Kidney epithelial cell (primary cell): Measurements from ENCODE around the gene COQ6. TPM values are rescaled to one million over a fixed set of nuclear protein-coding genes. Genes with fewer than 3 reads are reported as not detected.
"Not testable (repeated sequence)": the region's sequence is repeated elsewhere in the genome, so short reads cannot be mapped to it uniquely, and the experiment has no call there.

Experiments used
- DNase-seq: peaks from one replicate; pipeline ENCODE4 v3.0.0-alpha.2; 2010; ENCODE audit warnings: low read depth
- H3K27me3 ChIP-seq: 2 replicates; pipeline ENCODE4 v1.6.0; 2011; ENCODE audit warnings: low read length; ENCODE audit not compliant: control insufficient read depth, insufficient read depth
- H3K36me3 ChIP-seq: 2 replicates; pipeline ENCODE4 v1.5.1; 2011; ENCODE audit warnings: low read length; ENCODE audit not compliant: control insufficient read depth, insufficient read depth
- H3K4me3 ChIP-seq: 2 replicates; pipeline ENCODE4 v1.5.1; 2011; ENCODE audit warnings: low read depth, mild to moderate bottlenecking, control low read depth, low read length
- total RNA-seq: library from RNA; depleted of rRNA; stranded (reverse); fragments of >200 nt; gene quantifications from 2 replicates; pipeline ENCODE4 v1.2.3, GENCODE V29; 2015
- TF ChIP-seq, protein P1 (sequence below): IDR thresholded peaks from 2 replicates; pipeline ENCODE4 v1.5.1; 2011; ENCODE audit warnings: mild to moderate bottlenecking, moderate library complexity, low read length, control low read depth, inconsistent platforms; ENCODE audit not compliant: insufficient read depth, poor library complexity, severe bottlenecking

The COQ6 gene
- total RNA-seq, 1 donor from 2014 or later, result 24.4 TPM

DNA sequence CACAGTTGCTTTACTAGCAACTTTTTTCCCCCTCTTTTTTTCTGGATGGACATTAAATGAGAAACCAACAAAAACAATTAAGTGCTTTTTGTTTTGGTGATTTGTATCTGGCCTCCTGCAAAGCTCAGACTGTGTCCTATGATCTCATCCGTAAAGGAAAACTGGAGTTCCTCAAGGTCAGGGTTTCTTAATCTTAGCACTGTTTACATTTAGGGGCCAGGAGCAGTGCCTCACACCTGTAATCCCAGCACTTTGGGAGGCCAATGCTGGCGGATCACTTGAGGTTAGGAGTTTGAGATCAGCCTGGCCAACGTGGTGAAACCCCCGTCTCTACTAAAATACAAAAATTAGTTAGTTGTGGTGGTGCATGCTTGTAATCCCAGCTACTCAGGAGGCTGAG is 41.0 kb downstream of the COQ6 start:
- DNase-seq, result no peak
- no peaks in the 10 kb centered on the region for H3K36me3 ChIP-seq
- no peak overlapping the region for H3K4me3 ChIP-seq
- H3K27me3 ChIP-seq, result no peaks in the 10 kb centered on the region
- TF ChIP-seq, protein P1, sequence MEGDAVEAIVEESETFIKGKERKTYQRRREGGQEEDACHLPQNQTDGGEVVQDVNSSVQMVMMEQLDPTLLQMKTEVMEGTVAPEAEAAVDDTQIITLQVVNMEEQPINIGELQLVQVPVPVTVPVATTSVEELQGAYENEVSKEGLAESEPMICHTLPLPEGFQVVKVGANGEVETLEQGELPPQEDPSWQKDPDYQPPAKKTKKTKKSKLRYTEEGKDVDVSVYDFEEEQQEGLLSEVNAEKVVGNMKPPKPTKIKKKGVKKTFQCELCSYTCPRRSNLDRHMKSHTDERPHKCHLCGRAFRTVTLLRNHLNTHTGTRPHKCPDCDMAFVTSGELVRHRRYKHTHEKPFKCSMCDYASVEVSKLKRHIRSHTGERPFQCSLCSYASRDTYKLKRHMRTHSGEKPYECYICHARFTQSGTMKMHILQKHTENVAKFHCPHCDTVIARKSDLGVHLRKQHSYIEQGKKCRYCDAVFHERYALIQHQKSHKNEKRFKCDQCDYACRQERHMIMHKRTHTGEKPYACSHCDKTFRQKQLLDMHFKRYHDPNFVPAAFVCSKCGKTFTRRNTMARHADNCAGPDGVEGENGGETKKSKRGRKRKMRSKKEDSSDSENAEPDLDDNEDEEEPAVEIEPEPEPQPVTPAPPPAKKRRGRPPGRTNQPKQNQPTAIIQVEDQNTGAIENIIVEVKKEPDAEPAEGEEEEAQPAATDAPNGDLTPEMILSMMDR, result no peak

DNA sequence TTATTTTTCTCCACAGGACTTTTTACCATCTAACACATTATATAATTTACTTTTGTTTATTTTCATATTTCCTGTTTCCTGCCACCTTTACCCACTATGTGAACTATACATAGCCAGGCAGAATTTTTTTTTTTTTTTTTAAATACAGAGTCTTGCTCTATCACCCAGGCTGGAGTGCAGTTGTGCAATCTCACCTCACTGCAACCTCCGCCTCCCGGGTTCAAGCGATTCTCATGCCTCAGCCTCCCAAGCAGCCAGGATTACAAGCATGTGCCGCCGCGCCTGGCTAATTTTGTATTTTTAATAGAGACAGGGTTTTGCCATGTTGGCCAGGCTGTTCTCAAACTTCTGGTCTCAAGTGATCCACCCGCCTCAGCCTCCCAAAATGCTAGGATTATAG is 44.8 kb downstream of the COQ6 start:
- not testable (repeated sequence) for H3K27me3 ChIP-seq, H3K36me3 ChIP-seq, H3K4me3 ChIP-seq, DNase-seq

DNA sequence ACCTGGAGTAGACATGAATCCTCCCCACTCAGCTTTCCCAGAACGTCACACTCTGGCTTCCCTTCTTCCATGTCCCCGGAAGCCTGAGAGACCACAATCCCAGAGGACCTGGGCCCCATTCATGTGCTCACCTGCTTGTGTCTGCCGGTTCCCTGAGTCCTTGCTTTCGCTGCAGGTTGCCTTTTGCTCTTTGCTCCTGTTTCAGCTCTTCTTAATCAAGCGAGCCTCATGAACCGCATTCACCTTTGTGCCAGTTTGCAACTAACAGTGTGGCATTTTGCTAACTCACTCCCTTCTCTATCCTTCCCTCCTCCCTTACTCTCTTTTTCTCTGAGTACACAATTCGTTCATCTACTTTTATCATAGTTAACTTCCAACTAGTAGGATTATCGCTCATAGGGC is 45.9 kb downstream of the COQ6 start:
- Histone ChIP-seq H3K27me3 (no peaks in the 10 kb centered on the region), H3K4me3 (no peak overlapping the region), H3K36me3 (no peaks in the 10 kb centered on the region)
- DNase-seq, result no peak
- TF ChIP-seq, protein P1, result no peak

DNA sequence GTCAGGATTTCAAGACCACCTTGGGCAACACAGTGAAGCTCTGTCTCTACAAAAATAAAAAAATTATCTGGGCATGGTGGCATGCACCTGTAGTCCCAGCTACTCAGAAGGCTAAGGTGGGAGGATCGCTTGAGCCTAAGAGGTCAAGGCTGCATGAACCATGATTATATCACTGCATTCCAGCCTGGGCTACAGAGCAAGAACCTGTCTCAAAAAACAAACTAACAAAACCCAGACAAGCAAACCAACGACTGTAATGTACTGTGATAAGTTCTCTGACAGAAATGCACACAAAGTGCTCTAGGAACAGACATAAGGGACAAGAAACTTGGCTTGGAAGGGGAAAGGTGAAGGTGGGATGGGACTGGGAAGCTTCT is 46.6 kb downstream of the COQ6 start:
- TF ChIP-seq, protein P1, result no peak
- no peak for DNase-seq
- H3K27me3 ChIP-seq, result no peaks in the 10 kb centered on the region
- no peak overlapping the region for H3K4me3 ChIP-seq
- no peaks in the 10 kb centered on the region for H3K36me3 ChIP-seq

DNA sequence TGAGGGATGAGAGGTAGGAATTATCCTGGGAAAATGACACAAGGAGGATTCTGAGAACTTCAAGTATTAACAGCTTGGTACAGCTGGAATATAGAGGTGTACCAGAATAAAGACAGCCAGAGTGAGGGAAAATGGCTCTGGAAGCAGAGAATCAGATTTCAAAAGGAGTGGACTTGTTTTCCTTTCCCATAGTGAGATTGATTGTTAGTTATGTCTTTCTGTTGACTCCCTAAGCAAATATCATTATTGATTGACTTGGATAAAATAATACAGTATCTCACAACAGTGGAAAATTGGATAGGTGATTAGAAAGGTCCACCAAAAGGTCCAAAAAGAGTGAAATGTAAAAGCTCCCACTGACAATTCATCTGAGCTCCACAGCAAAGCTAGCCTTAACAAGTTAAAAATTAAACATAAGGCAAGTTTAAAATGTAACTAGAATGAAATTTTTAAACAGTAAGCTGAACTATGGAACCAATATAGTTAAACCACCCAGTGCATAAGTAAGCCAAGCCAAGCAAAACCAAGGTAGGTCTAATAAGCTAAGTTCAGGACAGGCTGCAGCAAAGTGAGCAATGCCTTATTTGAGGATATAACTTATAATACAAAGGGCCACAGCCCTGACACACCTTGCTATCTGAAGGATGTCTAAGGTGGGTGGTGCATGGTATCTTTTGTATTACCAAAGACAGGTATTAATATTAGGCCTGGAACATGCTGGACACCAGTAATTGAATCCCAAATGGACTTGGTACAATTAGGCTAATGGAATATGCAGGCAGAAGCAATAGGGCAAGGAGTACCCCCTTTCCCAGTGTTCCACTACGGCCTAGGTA is 47.2 kb downstream of the COQ6 start:
- Histone ChIP-seq H3K27me3 (no peaks in the 10 kb centered on the region), H3K36me3 (no peaks in the 10 kb centered on the region), H3K4me3 (no peak overlapping the region)
- TF ChIP-seq, protein P1, result no peak
- no peak for DNase-seq

DNA sequence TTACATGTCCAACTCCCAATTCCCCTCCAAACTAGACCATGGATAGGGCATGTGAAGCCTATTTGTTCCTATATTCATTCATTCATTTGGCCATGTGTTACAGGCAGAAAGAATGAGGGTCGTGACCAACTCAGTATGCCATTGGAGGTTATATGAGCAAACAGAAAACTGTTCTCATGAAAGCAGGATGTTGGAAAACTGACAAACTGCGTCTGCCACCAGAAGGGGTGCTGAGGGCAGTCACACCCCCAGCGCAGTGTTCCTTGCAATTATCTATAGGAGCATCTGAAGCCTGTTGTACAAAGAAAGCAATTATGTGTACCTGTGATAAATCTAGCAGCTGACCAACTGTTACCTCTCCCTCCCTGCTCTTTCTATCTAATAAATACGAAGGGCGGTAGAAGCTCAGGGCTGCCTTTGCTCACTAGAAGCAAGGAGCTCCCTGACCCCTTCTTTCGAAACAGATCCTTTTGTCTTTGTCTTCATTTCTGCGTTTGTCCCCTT is 47.9 kb downstream of the COQ6 start:
- TF ChIP-seq, protein P1, result no peak

More for the DNA sequence above, 47.9 kb downstream of the COQ6 start:
- Histone ChIP-seq H3K27me3 (no peaks in the 10 kb centered on the region), H3K4me3 (no peak overlapping the region), H3K36me3 (no peaks in the 10 kb centered on the region)
- DNase-seq, result no peak
